GM12891 (cell line): ENCODE data around the gene ADAP1.
"Not testable (repeated sequence)": the region's sequence is repeated elsewhere in the genome, so short reads cannot be mapped to it uniquely, and the experiment has no call there.

Experiments
- POLR2A ChIP-seq: IDR thresholded peaks from 2 replicates; pipeline ENCODE4 v1.6.1; 2011; ENCODE audit warnings: low read depth, low read length, control low read depth
- POLR2AphosphoS5 ChIP-seq: IDR thresholded peaks from 2 replicates; pipeline ENCODE4 v1.6.1; 2011; ENCODE audit warnings: low read depth, low read length, control low read depth
- POU2F2 ChIP-seq: IDR thresholded peaks from 2 replicates; pipeline ENCODE4 v1.6.1; 2011; ENCODE audit warnings: low read depth, mild to moderate bottlenecking, control low read depth, low read length, moderate library complexity
- SPI1 ChIP-seq: IDR thresholded peaks from 2 replicates; pipeline ENCODE4 v1.6.1; 2011; ENCODE audit warnings: low read depth, low read length, control low read depth
- TAF1 ChIP-seq: IDR thresholded peaks from 2 replicates; pipeline ENCODE4 v1.6.1; 2011; ENCODE audit warnings: low read depth, low read length, control low read depth

DNA sequence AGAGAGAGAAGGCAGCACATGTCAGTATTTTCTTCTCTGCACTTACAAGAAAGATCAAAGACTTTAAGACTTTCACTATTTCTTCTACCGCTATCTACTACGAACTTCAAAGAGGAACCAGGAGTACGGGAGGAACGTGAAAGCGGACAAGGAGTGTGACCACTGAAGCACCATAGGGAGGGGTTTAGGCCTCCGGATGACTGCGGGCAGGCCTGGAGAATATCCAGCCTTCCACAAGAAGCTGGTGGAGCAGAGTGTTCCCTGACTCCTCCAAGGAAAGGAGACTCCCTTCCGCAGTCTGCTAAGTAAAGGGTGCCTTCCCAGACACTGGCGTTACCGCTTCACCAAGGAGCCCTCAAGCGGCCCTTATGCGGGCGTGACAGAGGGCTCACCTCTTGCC, 6.5 kb upstream of the ADAP1 start:
- not testable (repeated sequence) for TF ChIP-seq SPI1, POLR2AphosphoS5, POLR2A, TAF1, POU2F2
